Measurements from ENCODE around the gene HOXA4.

Gene HOXA4

GRCh38 chr7:27167916-27168264 is 37.3 kb upstream of the HOXA4 start:
- Histone ChIP-seq H3K9me3 (replicated peaks; ENCODE audit: insufficient read depth, low read length) (no peaks in the 10 kb centered on the region), H3F3A (ENCODE audit: insufficient read depth, low read length) (peaks cover 12% of the 10 kb centered on the region), H3K4me2 (ENCODE audit: low read depth, low read length) (no peak overlapping the region), H3K27ac (ENCODE audit: low read length) (no peak overlapping the region), H3K4me3 (ENCODE audit: low read length) (no peak overlapping the region), H3K79me2 (ENCODE audit: low read length) (no peaks in the 10 kb centered on the region), H2AFZ (ENCODE audit: low read length) (no peak overlapping the region), H3K4me1 (ENCODE audit: low read length) (peaks cover 9% of the 10 kb centered on the region), H3K36me3 (replicated peaks; ENCODE audit: insufficient read depth, low read length) (no peaks in the 10 kb centered on the region), H3K9me2 (replicated peaks; ENCODE audit: insufficient read depth, low read length) (no peaks in the 10 kb centered on the region), H4K20me1 (ENCODE audit: insufficient read depth, low read length) (no peaks in the 10 kb centered on the region), H3K27me3 (replicated peaks; ENCODE audit: insufficient read depth, low read length) (peaks cover 97% of the 10 kb centered on the region), H3K9ac (ENCODE audit: low read length) (no peak overlapping the region)
- TF ChIP-seq CTCF (IDR thresholded peaks at IDR 0.05; ENCODE audit: low read length) (no peak), EZH2 (optimal IDR thresholded peaks at IDR 0.05; ENCODE audit: low read depth, low read length) (no peak), EZH2phosphoT487 (IDR thresholded peaks at IDR 0.05; ENCODE audit: low read length) (no peak)
- DNase-seq: no peak

DNA sequence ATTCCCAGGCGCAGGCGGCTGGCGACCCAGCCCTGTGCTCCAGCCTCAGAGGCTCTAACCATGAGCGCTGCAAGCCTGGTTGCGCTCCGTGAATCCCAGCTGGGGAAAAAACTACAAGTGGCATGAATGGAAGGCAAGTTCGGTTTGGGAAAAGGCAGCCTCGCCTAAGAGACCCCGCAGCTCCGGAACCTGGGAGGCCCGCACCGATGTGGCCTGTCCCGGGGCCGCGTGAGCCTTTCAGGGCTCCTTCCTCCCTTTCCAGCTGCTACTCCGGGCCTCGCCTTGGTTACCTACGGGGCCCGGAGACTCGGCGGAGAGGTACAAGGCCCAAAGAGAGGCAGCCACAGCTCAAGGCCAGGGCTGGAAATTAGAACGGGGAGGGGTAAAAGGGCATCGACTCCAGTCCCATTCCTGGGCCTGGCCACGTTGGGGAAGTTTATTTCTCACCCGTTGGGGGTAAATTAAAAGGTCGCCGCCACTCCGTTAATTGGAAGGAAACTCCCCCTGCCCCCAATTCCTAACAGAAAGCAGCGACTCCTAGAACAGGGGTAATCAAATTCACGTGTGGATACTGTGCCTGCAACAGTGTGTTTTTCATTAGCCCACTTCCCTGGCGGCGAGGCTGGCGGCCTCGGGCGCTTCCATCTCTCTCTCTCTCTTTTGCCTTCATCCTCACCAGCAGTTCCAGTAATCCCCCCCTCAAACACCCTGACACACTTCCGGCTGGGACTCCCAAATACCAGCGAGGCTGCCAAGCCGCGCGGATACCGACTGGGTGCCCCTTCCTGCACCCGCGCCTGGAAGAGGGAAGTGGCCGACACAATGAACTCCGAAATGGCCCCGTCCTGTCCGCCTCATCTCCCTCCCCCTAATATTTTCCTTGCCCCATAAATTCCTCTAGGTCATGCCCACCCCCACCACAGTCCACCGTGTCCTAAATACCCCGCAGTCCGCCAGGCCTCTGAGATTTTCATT is 36.3 kb upstream of the HOXA4 start:
- no peaks in the 10 kb centered on the region for H3K79me2 ChIP-seq (ENCODE audit: low read length)
- H3K4me3 ChIP-seq (ENCODE audit: low read length): no peak overlapping the region
- DNase-seq: no peak
- H4K20me1 ChIP-seq (ENCODE audit: insufficient read depth, low read length): no peaks in the 10 kb centered on the region
- no peak overlapping the region for H2AFZ ChIP-seq (ENCODE audit: low read length)
- no peak overlapping the region for H3K27ac ChIP-seq (ENCODE audit: low read length)
- H3K36me3 ChIP-seq (replicated peaks; ENCODE audit: insufficient read depth, low read length): no peaks in the 10 kb centered on the region
- H3K9ac ChIP-seq (ENCODE audit: low read length): no peak overlapping the region
- no peak overlapping the region for H3K4me2 ChIP-seq (ENCODE audit: low read depth, low read length)
- no peaks in the 10 kb centered on the region for H3K9me2 ChIP-seq (replicated peaks; ENCODE audit: insufficient read depth, low read length)
- peaks cover 97% of the 10 kb centered on the region for H3K27me3 ChIP-seq (replicated peaks; ENCODE audit: insufficient read depth, low read length)
- H3F3A ChIP-seq (ENCODE audit: insufficient read depth, low read length): peaks cover 5% of the 10 kb centered on the region; the same call in 1 of the 2 replicates
- no peaks in the 10 kb centered on the region for H3K4me1 ChIP-seq (ENCODE audit: low read length)
- H3K9me3 ChIP-seq (replicated peaks; ENCODE audit: insufficient read depth, low read length): no peaks in the 10 kb centered on the region
- TF ChIP-seq EZH2phosphoT487 (IDR thresholded peaks at IDR 0.05; ENCODE audit: low read length): no peak
- TF ChIP-seq EZH2 (optimal IDR thresholded peaks at IDR 0.05; ENCODE audit: low read depth, low read length): no peak
- TF ChIP-seq CTCF (IDR thresholded peaks at IDR 0.05; ENCODE audit: low read length): no peak

DNA sequence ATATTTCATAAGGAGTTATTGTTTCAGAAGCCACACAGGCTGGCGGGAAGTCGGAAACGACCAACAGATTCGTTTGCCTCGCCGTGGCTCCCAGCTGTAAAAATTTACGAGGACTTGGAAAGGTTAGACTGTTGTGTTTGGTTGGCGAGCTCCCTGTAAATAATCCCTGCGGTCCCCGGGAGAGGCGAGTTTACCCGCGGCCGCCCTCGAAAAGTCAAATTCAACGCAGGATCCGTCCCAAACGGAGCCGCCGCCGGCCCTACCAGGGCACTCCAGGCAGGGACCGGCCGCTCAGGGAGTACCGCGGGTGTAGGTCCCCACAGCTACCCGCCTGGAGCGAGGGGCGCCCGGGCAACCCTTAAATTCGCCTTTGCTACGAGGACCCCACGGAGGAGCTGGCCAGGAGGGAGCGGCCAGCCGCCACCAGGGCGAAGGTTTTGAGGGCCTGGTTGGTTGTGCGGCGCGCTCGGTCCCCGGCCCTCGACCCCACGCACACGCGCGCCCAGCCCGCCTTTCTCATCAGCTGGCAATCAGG is 35.5 kb upstream of the HOXA4 start:
- Histone ChIP-seq H3K9me3 (replicated peaks; ENCODE audit: insufficient read depth, low read length) (no peaks in the 10 kb centered on the region), H3F3A (ENCODE audit: insufficient read depth, low read length) (no peaks in the 10 kb centered on the region), H3K4me3 (ENCODE audit: low read length) (no peak overlapping the region), H3K4me2 (ENCODE audit: low read depth, low read length) (no peak overlapping the region), H3K79me2 (ENCODE audit: low read length) (no peaks in the 10 kb centered on the region), H3K9ac (ENCODE audit: low read length) (no peak overlapping the region), H4K20me1 (ENCODE audit: insufficient read depth, low read length) (no peaks in the 10 kb centered on the region), H2AFZ (ENCODE audit: low read length) (no peak overlapping the region), H3K9me2 (replicated peaks; ENCODE audit: insufficient read depth, low read length) (no peaks in the 10 kb centered on the region), H3K36me3 (replicated peaks; ENCODE audit: insufficient read depth, low read length) (no peaks in the 10 kb centered on the region), H3K27ac (ENCODE audit: low read length) (no peak overlapping the region), H3K4me1 (ENCODE audit: low read length) (no peaks in the 10 kb centered on the region), H3K27me3 (replicated peaks; ENCODE audit: insufficient read depth, low read length) (peaks cover 91% of the 10 kb centered on the region)
- DNase-seq: no peak
- TF ChIP-seq CTCF (IDR thresholded peaks at IDR 0.05; ENCODE audit: low read length) (no peak), EZH2phosphoT487 (IDR thresholded peaks at IDR 0.05; ENCODE audit: low read length) (no peak), EZH2 (optimal IDR thresholded peaks at IDR 0.05; ENCODE audit: low read depth, low read length) (no peak)
